Activated CD8-positive, alpha-beta memory T cell treated with anti-CD3 and anti-CD28 coated beads, Interleukin-2, amount 50 U/mL, for 48 hours (primary cell): ENCODE data around the gene BLCAP.
"Not testable (repeated sequence)": the region's sequence is repeated elsewhere in the genome, so short reads cannot be mapped to it uniquely, and the experiment has no call there.

Experiments
- DNase-seq: peaks from one replicate; pipeline ENCODE4 v3.0.0-alpha.2; 2020

BLCAP gene

GRCh38 chr20:37513779-37514359 is 13.8 kb downstream of the BLCAP start:
- DNase-seq = no peak

GRCh38 chr20:37511610-37512275 is 15.9 kb downstream of the BLCAP start:
- DNase-seq = no peak

DNA sequence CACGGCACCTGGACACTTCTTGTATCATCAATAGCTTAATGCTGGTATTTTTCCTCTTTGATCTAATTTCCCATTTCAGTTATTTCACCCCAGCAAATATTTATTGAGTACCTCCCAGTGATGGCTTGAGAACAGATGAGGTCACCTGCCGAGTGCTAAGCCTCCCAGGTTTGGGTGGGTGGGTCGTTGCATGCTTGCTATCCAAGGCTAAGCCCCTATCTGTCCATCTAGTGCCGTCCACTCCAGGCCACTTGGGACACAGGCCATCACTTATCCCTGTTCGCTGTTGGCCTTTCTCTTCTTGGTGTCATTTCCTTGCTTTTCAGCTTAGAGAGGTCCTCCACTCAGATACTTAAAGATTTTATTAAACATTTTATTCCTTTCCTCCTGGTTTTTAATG is 17.4 kb downstream of the BLCAP start:
- DNase-seq = no peak

DNA sequence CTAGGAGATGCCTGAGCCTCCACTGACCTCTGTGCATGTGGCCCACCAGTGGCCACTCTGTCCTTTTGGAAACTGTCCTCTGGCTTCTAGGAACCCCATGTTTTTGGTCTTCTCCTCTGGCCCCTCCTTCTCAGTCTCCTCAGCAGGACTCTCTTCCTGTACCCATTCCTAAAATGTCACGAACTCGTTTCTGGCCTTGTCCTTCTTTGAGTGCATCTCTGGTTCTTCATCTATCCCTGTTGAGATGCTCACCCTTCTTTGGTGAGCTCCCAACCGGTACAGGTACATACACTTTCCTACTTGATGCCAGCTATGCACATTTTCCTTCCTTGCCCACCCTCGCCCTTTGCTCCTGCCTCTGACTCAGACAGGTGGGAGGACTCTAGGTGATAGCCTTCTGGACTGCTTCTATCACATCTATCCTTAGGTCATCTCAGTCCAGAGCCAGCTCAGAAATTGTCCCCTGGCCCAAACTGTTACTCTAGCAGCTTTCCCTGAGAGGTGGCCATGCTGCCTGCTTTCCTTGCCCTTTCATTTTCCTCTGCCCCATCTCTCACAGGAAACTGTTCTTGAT is 21.4 kb downstream of the BLCAP start:
- no peak for DNase-seq

GRCh38 chr20:37505263-37506151 is 22.2 kb downstream of the BLCAP start:
- DNase-seq = no peak

DNA sequence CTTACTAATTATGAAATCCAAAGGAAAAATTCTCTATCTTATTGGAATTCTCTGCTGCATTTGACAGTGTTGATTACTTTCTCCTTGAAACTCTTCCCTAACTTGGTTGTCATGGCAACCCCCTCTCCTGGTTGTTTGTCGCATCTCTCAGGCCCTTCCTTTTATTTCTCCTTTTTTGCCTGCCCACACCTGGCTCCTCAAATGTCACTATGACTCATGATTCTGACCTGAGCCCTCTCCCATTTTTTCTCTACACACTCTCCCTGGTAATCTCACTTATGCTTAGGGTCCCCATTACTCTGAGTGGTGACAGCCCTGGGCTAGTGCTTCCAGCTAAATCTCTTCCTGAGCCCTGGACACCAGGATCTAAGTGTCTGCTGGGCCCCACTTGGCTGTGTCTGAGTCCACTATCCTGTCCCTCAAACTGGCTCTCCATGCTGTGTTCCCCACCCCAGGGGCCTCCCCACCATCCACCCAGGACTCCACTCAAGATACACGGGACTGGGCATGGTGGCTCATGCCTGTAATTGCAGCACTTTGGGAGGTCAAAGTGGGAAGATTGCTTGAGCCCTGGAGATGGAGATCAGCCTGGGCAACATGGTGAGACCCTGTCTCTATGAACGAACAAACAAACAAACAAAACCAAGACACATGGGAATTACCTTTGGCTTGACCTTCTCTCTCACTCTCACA is 23.1 kb downstream of the BLCAP start:
- DNase-seq = no peak

- DNase-seq = no peak
Measured at GRCh38 chr20:37503256-37503927, 24.3 kb downstream of the BLCAP start.

GRCh38 chr20:37502654-37503053 is 25.0 kb downstream of the BLCAP start:
- no peak for DNase-seq

- no peak for DNase-seq
Measured at GRCh38 chr20:37501940-37502339, 25.7 kb downstream of the BLCAP start.

GRCh38 chr20:37500311-37500710 is 27.4 kb downstream of the BLCAP start:
- DNase-seq = no peak

- DNase-seq = no peak
Measured at GRCh38 chr20:37498066-37498665, 29.5 kb downstream of the BLCAP start.

- DNase-seq = no peak
Measured at GRCh38 chr20:37494796-37495195, 32.9 kb downstream of the BLCAP start.

- DNase-seq = no peak
Measured at GRCh38 chr20:37494301-37494700, 33.4 kb downstream of the BLCAP start.

DNA sequence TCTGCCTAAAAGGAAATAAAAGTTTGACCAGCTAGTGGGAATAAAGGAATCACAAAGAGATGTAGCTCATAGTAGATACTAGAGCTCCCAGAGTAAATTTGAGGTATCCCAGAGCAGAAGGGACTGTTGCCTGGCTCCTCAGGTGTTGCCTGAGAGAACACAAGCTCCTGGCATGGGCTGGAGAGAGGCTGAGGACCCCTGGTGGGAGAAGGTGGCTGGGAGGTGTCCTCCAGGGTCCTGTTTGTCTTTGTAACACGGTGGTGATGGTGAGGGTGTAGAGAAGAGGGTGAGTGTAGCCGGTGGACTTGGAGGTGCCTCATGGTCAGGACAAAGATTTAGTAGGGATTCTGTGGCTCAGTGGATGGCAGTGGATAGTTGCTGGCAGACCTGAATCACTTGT is 34.7 kb downstream of the BLCAP start:
- no peak for DNase-seq

DNA sequence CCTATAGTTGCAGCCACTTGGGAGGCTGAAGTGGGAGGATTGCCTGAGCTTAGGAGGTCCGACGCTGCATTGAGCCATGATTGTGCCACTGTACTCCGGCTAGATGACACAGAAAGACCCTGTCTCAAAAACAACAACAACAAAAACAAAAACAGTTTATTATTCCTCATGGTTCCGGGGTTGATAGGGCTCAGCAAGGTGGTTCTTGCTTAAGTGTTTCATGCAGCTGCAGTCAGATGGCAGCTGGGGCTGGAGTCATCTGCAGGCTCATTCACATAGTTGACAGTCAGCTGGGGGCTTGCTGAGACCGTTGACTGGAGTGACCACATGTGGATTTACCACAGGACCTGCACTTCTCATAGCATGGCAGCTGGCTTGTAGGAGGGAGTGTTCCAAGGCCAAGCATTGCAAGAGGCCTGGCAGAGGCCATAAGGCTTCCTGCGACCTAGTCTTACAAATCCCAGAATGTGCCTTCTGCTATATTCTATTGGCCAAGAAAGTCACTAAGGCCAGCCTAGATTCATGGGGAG is 35.5 kb downstream of the BLCAP start:
- DNase-seq = no peak

DNA sequence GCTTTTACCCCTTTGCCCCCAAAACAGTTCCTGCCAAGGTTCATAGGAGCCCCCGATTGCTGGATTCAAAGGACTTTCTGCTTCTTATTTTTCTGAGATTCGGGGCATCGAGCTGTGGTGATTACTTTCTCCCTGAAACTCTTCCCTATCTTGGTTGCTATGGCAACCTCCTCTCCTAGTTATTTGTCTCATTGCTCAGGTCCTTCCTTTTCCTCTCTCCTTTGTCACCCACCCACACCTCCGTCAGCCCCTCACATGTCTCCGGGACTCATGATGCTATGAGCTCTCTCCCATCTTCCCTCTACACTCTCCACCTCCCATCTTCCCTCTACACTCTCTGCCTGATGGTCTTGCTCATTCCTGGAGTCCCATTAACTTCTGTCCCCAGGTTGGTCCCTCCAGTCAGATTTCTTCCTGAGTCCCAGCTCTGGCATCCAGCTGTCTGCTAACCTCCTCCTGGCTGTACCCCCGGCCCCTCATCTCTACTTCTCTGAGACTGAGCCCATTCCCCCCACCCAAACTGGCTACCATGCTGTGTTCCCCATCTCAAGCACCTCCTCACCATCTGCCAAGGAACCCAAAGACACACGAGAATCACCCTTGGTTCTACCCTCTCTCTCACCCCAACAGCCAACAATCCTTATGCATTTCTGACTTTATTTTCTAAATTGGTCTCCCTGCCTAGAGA is 36.9 kb downstream of the BLCAP start:
- no peak for DNase-seq

DNA sequence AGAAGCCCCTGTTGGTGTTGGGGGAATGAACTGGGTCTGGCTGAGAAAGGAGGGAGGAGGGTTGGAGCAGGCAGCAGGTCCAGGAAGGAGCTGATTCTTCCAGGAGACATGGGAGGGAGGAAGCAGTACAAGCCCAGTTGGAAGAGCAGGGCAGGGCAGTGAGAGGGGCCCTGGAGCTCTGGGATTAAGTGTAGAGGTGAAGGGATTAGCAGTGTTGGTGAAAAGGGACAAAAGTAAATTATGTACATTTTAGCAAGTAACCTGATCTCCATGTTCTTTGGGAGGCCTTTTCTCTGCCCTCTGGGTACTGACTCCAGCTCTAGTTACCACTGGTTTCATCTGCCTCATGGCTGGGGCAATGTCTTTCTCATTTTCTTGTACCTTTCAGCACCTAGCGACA is 41.5 kb downstream of the BLCAP start:
- DNase-seq = not testable (repeated sequence)

- DNase-seq = no peak
Measured at GRCh38 chr20:37484331-37484730, 43.3 kb downstream of the BLCAP start.

DNA sequence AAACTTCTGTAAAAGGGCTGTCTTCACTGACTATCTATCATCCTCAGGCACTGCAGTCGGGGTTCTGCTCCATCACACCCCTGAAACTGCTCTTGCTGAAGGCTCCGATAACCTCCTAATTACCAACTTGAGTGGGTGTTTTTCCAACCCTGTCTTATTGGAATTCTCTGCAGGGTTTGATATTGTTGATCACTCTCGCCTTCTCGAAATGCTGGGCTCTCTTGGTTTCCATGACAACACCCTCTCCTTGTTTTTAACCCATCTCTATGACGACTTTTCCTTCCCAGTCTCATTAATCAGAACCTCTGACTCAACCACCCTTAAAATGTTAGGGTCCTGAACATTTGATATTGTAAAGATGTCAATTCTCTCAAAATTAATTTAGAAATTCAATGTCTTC is 46.1 kb downstream of the BLCAP start:
- no peak for DNase-seq

DNA sequence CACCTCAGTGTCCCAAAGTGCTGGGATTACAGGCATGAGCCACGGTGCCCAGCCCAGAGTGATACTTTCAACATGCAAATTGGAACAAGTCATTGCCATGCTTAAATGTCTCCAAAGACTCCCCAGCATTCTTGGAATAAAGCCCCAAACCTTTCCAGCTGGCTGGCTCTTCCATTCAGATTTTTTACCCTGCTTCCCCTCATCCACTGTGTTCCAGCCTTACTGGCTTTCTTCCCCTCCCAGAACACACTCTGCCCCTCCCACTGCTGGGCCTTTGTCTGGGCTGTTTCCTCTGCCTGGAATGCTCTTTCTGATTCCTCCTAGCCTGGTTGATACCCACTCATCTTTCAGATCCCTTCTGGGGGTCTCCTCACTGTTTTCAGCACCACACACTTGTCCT is 46.8 kb downstream of the BLCAP start:
- DNase-seq = no peak
